HCT116 (cell line): ENCODE results near the gene RBPMS2. TPM values are rescaled to one million over a fixed set of nuclear protein-coding genes. Genes with fewer than 3 reads are reported as not detected.

Experiments
- ATAC-seq: fragments of 200-7000 bp; cut with Tn5 transposase; 2 replicates; pipeline ENCODE4 v1.9.1; 2020; ENCODE audit warnings: mild to moderate bottlenecking, moderate library complexity
- BruUV-seq: library from RNA; stranded (reverse); fragments of 400-500 nt; replicated peaks from 2 replicates; lab custom pipeline; 2021; lab: Mats Ljungman, UMichigan
- CTCF ChIA-PET: fragments of 300-600 bp; sonication (Branson Sonifier 250); formaldehyde crosslinking; loops from one replicate; lab custom pipeline; 2021; ENCODE audit warnings: antibody characterized with exemption; lab: Charles Lee
- POLR2A ChIA-PET: fragments of 300-600, 350-600 bp; sonication (Branson Sonifier 250); formaldehyde crosslinking; loops from one replicate; lab custom pipeline; 2021; ENCODE audit warnings: antibody characterized with exemption; lab: Charles Lee
- RAD21 ChIA-PET, 2 experiments: fragments of 300-600 bp; sonication (Branson Sonifier 250); formaldehyde crosslinking; loops; one replicate each; lab custom pipeline; 2023; ENCODE audit warnings: low total read pairs in 2 of 2; ENCODE audit not compliant: uncharacterized antibody in 2 of 2, unreplicated experiment in 2 of 2, low non-redundant PET in 1 of 2; lab: Charles Lee
- DNase-seq: peaks from one replicate; pipeline ENCODE4 v3.0.0-alpha.2; 2010; ENCODE audit warnings: low read depth, low spot score
- H2AFZ ChIP-seq: fragments of 200-600 bp; shearing (Covaris generic), sonication (generic); 2 replicates; pipeline ENCODE4 v1.6.1; 2017; ENCODE audit warnings: low read depth, mixed run types, mixed read lengths, antibody characterized with exemption, low read length; ENCODE audit not compliant: poor library complexity, severe bottlenecking
- H3K27ac ChIP-seq: 2 replicates; pipeline ENCODE4 v1.5.1; 2012; ENCODE audit warnings: low read depth, low read length
- H3K27me3 ChIP-seq: fragments of 200-600 bp; sonication (generic); 2 replicates; pipeline ENCODE4 v1.6.1; 2016; ENCODE audit warnings: mixed run types, low read length, mixed read lengths; ENCODE audit not compliant: insufficient read depth
- H3K36me3 ChIP-seq, 2 experiments: fragments of 200-500 bp in 1 of 2; fragments of 200-600 bp in 1 of 2; sonication (Bioruptor generic) in 1 of 2; sonication (generic) in 1 of 2; 2 replicates each; pipeline versions ENCODE4 v1.5.1 to v1.6.1; 2014 to 2016; ENCODE audit warnings: low read length in 2 of 2, inconsistent platforms in 1 of 2, mixed read lengths in 1 of 2, mixed run types in 1 of 2; ENCODE audit not compliant: insufficient read depth in 2 of 2, control insufficient read depth in 1 of 2
- H3K4me1 ChIP-seq, 2 experiments: fragments of 200-600 bp in 1 of 2; sonication (generic) in 1 of 2; 2 replicates each; pipeline versions ENCODE4 v1.5.1 to v1.6.1; 2012 to 2017; ENCODE audit warnings: low read length in 2 of 2, inconsistent platforms in 1 of 2, mild to moderate bottlenecking in 1 of 2, mixed read lengths in 1 of 2, mixed run types in 1 of 2, moderate library complexity in 1 of 2; ENCODE audit not compliant: insufficient read depth in 2 of 2, control insufficient read depth in 1 of 2
- H3K4me2 ChIP-seq: fragments of 200-600 bp; sonication (generic); 2 replicates; pipeline ENCODE4 v1.6.1; 2017; ENCODE audit warnings: mixed run types, low read length, mixed read lengths
- H3K4me3 ChIP-seq, 2 experiments: fragments of 200-600 bp in 1 of 2; sonication (generic) in 1 of 2; replicated peaks in 1 of 2; 2 replicates each; pipeline ENCODE4 v1.5.1; 2011 to 2016; ENCODE audit warnings: low read length in 2 of 2, control low read depth in 1 of 2, low read depth in 1 of 2, mild to moderate bottlenecking in 1 of 2, mixed read lengths in 1 of 2, mixed run types in 1 of 2
- H3K79me2 ChIP-seq: fragments of 200-600 bp; sonication (generic); 2 replicates; pipeline ENCODE4 v1.6.1; 2017; ENCODE audit warnings: mild to moderate bottlenecking, mixed run types, low read length, moderate library complexity, mixed read lengths; ENCODE audit not compliant: insufficient read depth
- H3K9ac ChIP-seq: fragments of 200-600 bp; sonication (generic); 2 replicates; pipeline ENCODE4 v1.6.1; 2016; ENCODE audit warnings: low read length, mixed read lengths
- H3K9me2 ChIP-seq: fragments of 200-600 bp; sonication (generic), shearing (Covaris generic); 2 replicates; pipeline ENCODE4 v1.6.1; 2017; ENCODE audit warnings: mixed run types, mild to moderate bottlenecking, moderate library complexity; ENCODE audit not compliant: insufficient read depth
- H3K9me3 ChIP-seq, 2 experiments: fragments of 200-500 bp in 1 of 2; fragments of 200-600 bp in 1 of 2; sonication (Bioruptor generic) in 1 of 2; sonication (generic) in 1 of 2; 2 replicates each; pipeline ENCODE4 v1.6.1; 2014 to 2017; ENCODE audit warnings: low read length in 2 of 2, mixed read lengths in 2 of 2, inconsistent platforms in 1 of 2, low read depth in 1 of 2, mild to moderate bottlenecking in 1 of 2, mixed run types in 1 of 2, moderate library complexity in 1 of 2; ENCODE audit not compliant: control insufficient read depth in 1 of 2, insufficient read depth in 1 of 2
- H4K20me1 ChIP-seq: fragments of 200-600 bp; sonication (generic), shearing (Covaris generic); 2 replicates; pipeline ENCODE4 v1.6.1; 2017; ENCODE audit warnings: mixed run types, mild to moderate bottlenecking, moderate library complexity; ENCODE audit not compliant: insufficient read depth
- CBX3 ChIP-seq: IDR thresholded peaks from 2 replicates; pipeline ENCODE4 v1.6.1; 2012; ENCODE audit warnings: low read depth
- CEBPB ChIP-seq: IDR thresholded peaks from 2 replicates; pipeline ENCODE4 v1.6.1; 2012; ENCODE audit warnings: low read depth
- CTCF ChIP-seq, 3 experiments: fragments of 200-600 bp in 1 of 3; sonication (generic) in 1 of 3; IDR thresholded peaks in 2 of 3; conservative IDR thresholded peaks in 1 of 3; 2 replicates each; pipeline ENCODE4 v1.5.1; 2012 to 2017; ENCODE audit warnings: low read depth in 2 of 3, low read length in 2 of 3, antibody characterized with exemption in 1 of 3, borderline replicate concordance in 1 of 3, control low read depth in 1 of 3, mild to moderate bottlenecking in 1 of 3, mixed read lengths in 1 of 3, mixed run types in 1 of 3, moderate library complexity in 1 of 3; ENCODE audit not compliant: insufficient read depth in 1 of 3
- ELF1 ChIP-seq: IDR thresholded peaks from 2 replicates; pipeline ENCODE4 v1.6.1; 2012; ENCODE audit warnings: low read depth, borderline replicate concordance
- EZH2phosphoT487 ChIP-seq: fragments of 200-600 bp; IDR thresholded peaks from 2 replicates; pipeline ENCODE4 v1.6.1; 2018; ENCODE audit warnings: antibody characterized with exemption, borderline replicate concordance
- JUND ChIP-seq: IDR thresholded peaks from 2 replicates; pipeline ENCODE4 v1.6.1; 2012
- POLR2A ChIP-seq: IDR thresholded peaks from 2 replicates; pipeline ENCODE4 v1.7.0; 2011; ENCODE audit warnings: borderline replicate concordance; ENCODE audit not compliant: insufficient read depth, insufficient read length; ENCODE audit errors: extremely low read depth
- REST ChIP-seq: IDR thresholded peaks from 2 replicates; pipeline ENCODE4 v1.6.1; 2012; ENCODE audit warnings: low read depth
- SP1 ChIP-seq: IDR thresholded peaks from 2 replicates; pipeline ENCODE4 v1.6.1; 2012; ENCODE audit warnings: low read depth
- SRF ChIP-seq: IDR thresholded peaks from 2 replicates; pipeline ENCODE4 v1.6.1; 2012; ENCODE audit warnings: low read depth
- TCF7L2 ChIP-seq: IDR thresholded peaks from 2 replicates; pipeline ENCODE4 v1.7.0; 2011; ENCODE audit warnings: borderline replicate concordance, inconsistent platforms; ENCODE audit not compliant: insufficient read depth, insufficient read length; ENCODE audit errors: extremely low read depth
- ZBTB33 ChIP-seq: IDR thresholded peaks from 2 replicates; pipeline ENCODE4 v1.6.1; 2011; ENCODE audit warnings: mild to moderate bottlenecking, low read length, moderate library complexity; ENCODE audit not compliant: insufficient replicate concordance; ENCODE audit errors: extremely low read depth
- ZFX ChIP-seq: fragments of 450-650 bp; IDR thresholded peaks from 2 replicates; pipeline ENCODE4 v1.6.1; 2017
- intact Hi-C: fragments of 100-400 bp; cut with micrococcal nuclease; formaldehyde crosslinking; loops from 2 replicates; pipeline ENCODE4 v1.10.0; 2022
- total RNA-seq: library from RNA; stranded (reverse); gene quantifications from one replicate; pipeline ENCODE4 v1.2.1, GENCODE V29; 2021; ENCODE audit not compliant: unreplicated experiment
- TF ChIP-seq, protein P1 (sequence below): IDR thresholded peaks from 2 replicates; pipeline ENCODE4 v1.6.1; 2012
- TF ChIP-seq, protein P2 (sequence below): IDR thresholded peaks from 2 replicates; pipeline ENCODE4 v1.6.1; 2012

Gene RBPMS2
- total RNA-seq, 1 experiment from 2014 or later: 11.6 TPM

DNA sequence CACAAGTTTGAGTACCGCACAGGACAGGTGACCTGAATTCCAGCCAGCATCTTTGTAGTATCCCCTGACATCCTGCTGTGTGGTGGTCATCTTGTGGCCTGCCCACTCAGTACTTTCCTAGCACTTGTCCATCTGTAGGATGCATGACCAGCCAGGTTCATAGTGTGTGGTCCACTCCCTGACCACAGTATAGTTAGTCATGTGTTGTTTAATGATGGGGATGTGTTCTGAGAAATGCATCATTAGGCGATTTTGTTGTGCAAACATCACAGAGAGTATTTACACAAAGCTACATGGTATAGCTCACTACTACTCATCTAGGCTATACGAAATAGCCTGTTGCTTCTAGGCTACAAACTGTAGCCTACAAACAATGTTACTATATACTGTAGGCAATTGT, 16.9 kb upstream of the RBPMS2 start:
- intact Hi-C loops: no loop called here
- no peak overlapping the region for H2AFZ ChIP-seq
- TF ChIP-seq TCF7L2: no peak
- TF ChIP-seq CEBPB: no peak
- no peak for TF ChIP-seq REST
- no peak for TF ChIP-seq JUND
- TF ChIP-seq, protein P1, sequence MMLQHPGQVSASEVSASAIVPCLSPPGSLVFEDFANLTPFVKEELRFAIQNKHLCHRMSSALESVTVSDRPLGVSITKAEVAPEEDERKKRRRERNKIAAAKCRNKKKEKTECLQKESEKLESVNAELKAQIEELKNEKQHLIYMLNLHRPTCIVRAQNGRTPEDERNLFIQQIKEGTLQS: no peak
- no peak for TF ChIP-seq SP1
- no peak for TF ChIP-seq EZH2phosphoT487
- TF ChIP-seq SRF: no peak
- TF ChIP-seq ZBTB33: no peak
- TF ChIP-seq CBX3: no peak
- no peak for TF ChIP-seq ELF1
- TF ChIP-seq, protein P2, sequence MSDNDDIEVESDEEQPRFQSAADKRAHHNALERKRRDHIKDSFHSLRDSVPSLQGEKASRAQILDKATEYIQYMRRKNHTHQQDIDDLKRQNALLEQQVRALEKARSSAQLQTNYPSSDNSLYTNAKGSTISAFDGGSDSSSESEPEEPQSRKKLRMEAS: no peak
- no peak for TF ChIP-seq POLR2A
- TF ChIP-seq CTCF (IDR thresholded peaks at IDR 0.05 in 2 of 3, conservative IDR thresholded peaks at IDR 0.05 in 1 of 3; ENCODE audit: borderline replicate concordance in 1 of 3, insufficient read depth in 1 of 3, low read depth in 2 of 3, low read length in 2 of 3): no peak
- no peak for TF ChIP-seq ZFX
- no peaks in the 10 kb centered on the region for H3K4me1 ChIP-seq
- ChIA-PET CTCF (no interaction called here), POLR2A (no interaction called here), RAD21 (no interaction called here)
- H3K79me2 ChIP-seq: no peaks in the 10 kb centered on the region
- no peak for ATAC-seq
- H3K27me3 ChIP-seq: no peaks in the 10 kb centered on the region
- BruUV-seq: no TSS peak
- H3K9ac ChIP-seq: no peak overlapping the region
- H3K9me3 ChIP-seq: no peaks in the 10 kb centered on the region
- no peak for DNase-seq
- H4K20me1 ChIP-seq: no peaks in the 10 kb centered on the region
- H3K36me3 ChIP-seq: no peaks in the 10 kb centered on the region
- no peak overlapping the region for H3K27ac ChIP-seq
- no peak overlapping the region for H3K4me2 ChIP-seq
- H3K4me3 ChIP-seq: no peak overlapping the region
- H3K9me2 ChIP-seq: no peaks in the 10 kb centered on the region
